Measurements from ENCODE around the gene TMED9. TPM values are rescaled to one million over a fixed set of nuclear protein-coding genes. Genes with fewer than 3 reads are reported as not detected.

Gene TMED9
- total and polyA plus RNA-seq, 2 of the 4 experiments (the other 2 are of a cell fraction), result 123 to 357 TPM

DNA sequence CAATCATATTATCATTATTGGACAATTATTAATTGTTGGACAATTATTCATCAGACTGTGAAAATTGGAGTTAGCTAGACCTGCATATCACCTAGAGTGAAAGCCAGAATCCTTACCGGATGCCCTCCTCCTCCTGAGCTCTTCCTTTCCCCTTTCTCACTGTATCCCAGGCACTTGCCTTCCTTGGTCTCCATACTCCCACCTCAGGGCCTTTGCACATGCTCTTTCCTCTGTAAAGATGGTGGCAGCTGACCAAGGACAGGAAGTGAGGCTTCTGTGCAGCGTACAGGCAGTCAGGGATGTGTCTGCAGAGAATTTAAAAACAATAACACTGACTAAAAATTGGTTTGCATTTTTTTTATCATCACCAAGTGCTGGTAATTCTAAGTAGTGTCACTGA is 22.1 kb upstream of the TMED9 start:
- no peak overlapping the region for H2BK15ac ChIP-seq (ENCODE audit: low read depth, low read length)
- no peak overlapping the region for H3K4ac ChIP-seq (ENCODE audit: low read depth, low read length)
- dilution Hi-C loops (cut with HindIII; ENCODE audit: low sequenced_read_pairs, unreplicated experiment) (no loop called here), intact Hi-C loops (cut with micrococcal nuclease) (no loop called here), in situ Hi-C loops (cut with MboI; ENCODE audit: low sequenced_read_pairs) (no loop called here)
- no peak overlapping the region for H4K8ac ChIP-seq (ENCODE audit: low read depth in 2 of 2, low read length in 2 of 2)
- no peak overlapping the region for H4K5ac ChIP-seq (ENCODE audit: low read depth, low read length)
- no peak overlapping the region for H3K9ac ChIP-seq (ENCODE audit: low read depth, low read length)
- H4K91ac ChIP-seq (ENCODE audit: insufficient read depth, low read depth, low read length), result no peak overlapping the region
- H3K4me2 ChIP-seq (ENCODE audit: low read depth, low read length), result no peak overlapping the region
- H3K18ac ChIP-seq (ENCODE audit: low read depth, low read length), result no peak overlapping the region
- H3K36me3 ChIP-seq (ENCODE audit: control insufficient read depth, insufficient read depth, low read length), result no peaks in the 10 kb centered on the region
- no peak overlapping the region for H2AFZ ChIP-seq (replicated peaks; ENCODE audit: low read length, poor library complexity)
- H3K27me3 ChIP-seq (ENCODE audit: control insufficient read depth, insufficient read depth, low read length), result peaks cover 20% of the 10 kb centered on the region
- ATAC-seq (ENCODE audit: low read depth) (no peak), DNase-seq (no peak)
- no peak overlapping the region for H3K4me3 ChIP-seq (ENCODE audit: insufficient read depth, low read depth, low read length)
- no peak overlapping the region for H2AK9ac ChIP-seq (replicated peaks; ENCODE audit: low read depth, low read length, poor library complexity)
- TF ChIP-seq FOS (IDR thresholded peaks at IDR 0.05; ENCODE audit: low read depth, low read length) (no peak), SMC3 (IDR thresholded peaks at IDR 0.05; ENCODE audit: low read depth, low read length) (no peak), RFX5 (IDR thresholded peaks at IDR 0.05; ENCODE audit: low read depth, low read length) (no peak), CHD1 (IDR thresholded peaks at IDR 0.05; ENCODE audit: low read depth, low read length) (no peak), MXI1 (IDR thresholded peaks at IDR 0.05; ENCODE audit: borderline replicate concordance, low read depth, low read length) (no peak), CEBPB (IDR thresholded peaks at IDR 0.05; ENCODE audit: low read depth, low read length) (no peak), RCOR1 (IDR thresholded peaks at IDR 0.05; ENCODE audit: insufficient replicate concordance, low read length) (no peak), NFE2L2 (IDR thresholded peaks at IDR 0.05; ENCODE audit: low read depth, low read length) (no peak), MAFK (IDR thresholded peaks at IDR 0.05; ENCODE audit: low read depth, low read length) (no peak)
- TF ChIP-seq, protein P1, sequence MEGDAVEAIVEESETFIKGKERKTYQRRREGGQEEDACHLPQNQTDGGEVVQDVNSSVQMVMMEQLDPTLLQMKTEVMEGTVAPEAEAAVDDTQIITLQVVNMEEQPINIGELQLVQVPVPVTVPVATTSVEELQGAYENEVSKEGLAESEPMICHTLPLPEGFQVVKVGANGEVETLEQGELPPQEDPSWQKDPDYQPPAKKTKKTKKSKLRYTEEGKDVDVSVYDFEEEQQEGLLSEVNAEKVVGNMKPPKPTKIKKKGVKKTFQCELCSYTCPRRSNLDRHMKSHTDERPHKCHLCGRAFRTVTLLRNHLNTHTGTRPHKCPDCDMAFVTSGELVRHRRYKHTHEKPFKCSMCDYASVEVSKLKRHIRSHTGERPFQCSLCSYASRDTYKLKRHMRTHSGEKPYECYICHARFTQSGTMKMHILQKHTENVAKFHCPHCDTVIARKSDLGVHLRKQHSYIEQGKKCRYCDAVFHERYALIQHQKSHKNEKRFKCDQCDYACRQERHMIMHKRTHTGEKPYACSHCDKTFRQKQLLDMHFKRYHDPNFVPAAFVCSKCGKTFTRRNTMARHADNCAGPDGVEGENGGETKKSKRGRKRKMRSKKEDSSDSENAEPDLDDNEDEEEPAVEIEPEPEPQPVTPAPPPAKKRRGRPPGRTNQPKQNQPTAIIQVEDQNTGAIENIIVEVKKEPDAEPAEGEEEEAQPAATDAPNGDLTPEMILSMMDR (conservative IDR thresholded peaks at IDR 0.05; ENCODE audit: low read depth, low read length), result no peak
- TF ChIP-seq, protein P2, sequence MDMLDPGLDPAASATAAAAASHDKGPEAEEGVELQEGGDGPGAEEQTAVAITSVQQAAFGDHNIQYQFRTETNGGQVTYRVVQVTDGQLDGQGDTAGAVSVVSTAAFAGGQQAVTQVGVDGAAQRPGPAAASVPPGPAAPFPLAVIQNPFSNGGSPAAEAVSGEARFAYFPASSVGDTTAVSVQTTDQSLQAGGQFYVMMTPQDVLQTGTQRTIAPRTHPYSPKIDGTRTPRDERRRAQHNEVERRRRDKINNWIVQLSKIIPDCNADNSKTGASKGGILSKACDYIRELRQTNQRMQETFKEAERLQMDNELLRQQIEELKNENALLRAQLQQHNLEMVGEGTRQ (IDR thresholded peaks at IDR 0.05; ENCODE audit: low read depth, low read length), result no peak
- no peak overlapping the region for H3K56ac ChIP-seq (ENCODE audit: extremely low read depth, insufficient read depth, low read length)
- no peak overlapping the region for H3K27ac ChIP-seq (ENCODE audit: insufficient read depth, low read length)
- H2BK20ac ChIP-seq (ENCODE audit: low read depth, low read length), result no peak overlapping the region
- no peaks in the 10 kb centered on the region for H3K4me1 ChIP-seq (ENCODE audit: control insufficient read depth, insufficient read depth, low read length)
- H2BK5ac ChIP-seq (ENCODE audit: low read depth, low read length, poor library complexity, severe bottlenecking), result no peak overlapping the region
- no CpG with 5 or more reads among the region's 2 CpGs for WGBS, 2 experiments (ENCODE audit: extremely low coverage in 2 of 2, insufficient read length in 1 of 2)
- H4K20me1 ChIP-seq (ENCODE audit: insufficient read depth, low read length), result no peaks in the 10 kb centered on the region
- no peaks in the 10 kb centered on the region for H3K79me1 ChIP-seq (ENCODE audit: low read depth in 1 of 2, low read length in 2 of 2)
- CTCF ChIA-PET, result interaction anchor here (1.1 to 1.2 kb wide), 2 partner anchors 9 kb away, joined by 3 to 4 read pairs; no protein-coding TSS in a partner anchor
- no peak overlapping the region for H2BK120ac ChIP-seq (ENCODE audit: low read depth, low read length)
- H3K14ac ChIP-seq (replicated peaks; ENCODE audit: low read depth, low read length), result no peak overlapping the region
- no TSS peak for BruUV-seq (replicated peaks)
- no peaks in the 10 kb centered on the region for H3K9me3 ChIP-seq (ENCODE audit: control insufficient read depth, insufficient read depth, low read length)
- H3K23ac ChIP-seq (ENCODE audit: low read depth, low read length), result no peak overlapping the region
- POLR2A ChIA-PET (ENCODE audit: unreplicated experiment), result no interaction called here
- no peaks in the 10 kb centered on the region for H3K9me1 ChIP-seq (ENCODE audit: insufficient read depth, low read length)
- no peak overlapping the region for H2AK5ac ChIP-seq (ENCODE audit: low read depth, low read length)
